DMS153 treated with DMSO at 0.1 percent for 48 hours (cell line): ENCODE results near the gene CFAP97.
A peak's percentile ranks its signal among the peaks of the same experiment; 100 is the strongest.
"Not testable (repeated sequence)": the region's sequence is repeated elsewhere in the genome, so short reads cannot be mapped to it uniquely, and the experiment has no call there.

Experiments used
- DNase-seq: peaks from one replicate; lab custom pipeline; 2025; ENCODE audit not compliant: unreplicated experiment; lab: John Stamatoyannopoulos, UW

Gene CFAP97

GRCh38 chr4:185142912-185143600 is 60.7 kb downstream of the CFAP97 start, which contains the start of gene SLC25A4:
SLC25A4 (plus strand) TSS chr4:185143266; CDS start chr4:185143373, 107 bp downstream.
- peak; percentile 61 for DNase-seq

GRCh38 chr4:185142564-185142911 is 61.3 kb downstream of the CFAP97 start:
- peak; percentile 16 for DNase-seq

- no peak for DNase-seq
Observed at GRCh38 chr4:185141777-185142176, 62.0 kb downstream of the CFAP97 start.

- DNase-seq: no peak
Observed at GRCh38 chr4:185139736-185140135, 64.1 kb downstream of the CFAP97 start.

- no peak for DNase-seq
Observed at GRCh38 chr4:185138161-185138560, 65.6 kb downstream of the CFAP97 start.

GRCh38 chr4:185137233-185137925 is 66.4 kb downstream of the CFAP97 start:
- no peak for DNase-seq

- peak; percentile 34 for DNase-seq
Observed at GRCh38 chr4:185134307-185134869, 69.4 kb downstream of the CFAP97 start.

- peak; percentile 29 for DNase-seq
Observed at GRCh38 chr4:185128272-185129119, 75.3 kb downstream of the CFAP97 start.

- peak; percentile 13 for DNase-seq
Observed at GRCh38 chr4:185127021-185127925, 76.5 kb downstream of the CFAP97 start.

- no peak for DNase-seq
Observed at GRCh38 chr4:185124006-185124405, 79.8 kb downstream of the CFAP97 start.

- no peak for DNase-seq
Observed at GRCh38 chr4:185122681-185123345, 81.0 kb downstream of the CFAP97 start.

- DNase-seq: no peak
Observed at GRCh38 chr4:185120631-185120946, 83.2 kb downstream of the CFAP97 start.

- no peak for DNase-seq
Observed at GRCh38 chr4:185119927-185120630, 83.7 kb downstream of the CFAP97 start.

- not testable (repeated sequence) for DNase-seq
Observed at GRCh38 chr4:185119467-185119866, 84.3 kb downstream of the CFAP97 start.

GRCh38 chr4:185118876-185119275 is 84.9 kb downstream of the CFAP97 start:
- DNase-seq: no peak

GRCh38 chr4:185117300-185117934 is 86.4 kb downstream of the CFAP97 start:
- no peak for DNase-seq

GRCh38 chr4:185115827-185116232 is 88.0 kb downstream of the CFAP97 start:
- no peak for DNase-seq

GRCh38 chr4:185113340-185113739 is 90.5 kb downstream of the CFAP97 start:
- no peak for DNase-seq

- no peak for DNase-seq
Observed at GRCh38 chr4:185112104-185112503, 91.7 kb downstream of the CFAP97 start.
